Gastrocnemius medialis (tissue), 4 donors: ENCODE measurements around the gene PAPPA2. TPM values are rescaled to one million over a fixed set of nuclear protein-coding genes. Genes with fewer than 3 reads are reported as not detected.

Source experiments
- ATAC-seq, 2 donors: fragments of 150-250 bp; one replicate each; pipeline ENCODE4 v1.9.1; 2016
- DNase-seq, 2 donors: peaks; one replicate each; pipeline ENCODE4 v3.0.0-alpha.2; 2019
- H3K27ac ChIP-seq, 4 donors: fragments of 200-600 bp; sonication (generic); 1 replicate in 1 of 4; 2 replicates in 3 of 4; pipeline ENCODE4 v1.5.1; 2016 to 2018; ENCODE audit warnings: mild to moderate bottlenecking in 2 of 4, moderate library complexity in 1 of 4
- H3K27me3 ChIP-seq, 3 donors: fragments of 200-600 bp; sonication (generic) in 2 of 3; 1 replicate in 1 of 3; 2 replicates in 2 of 3; pipeline versions ENCODE4 v1.5.1 to v1.6.0; 2016 to 2019; ENCODE audit warnings: mild to moderate bottlenecking in 1 of 3, moderate library complexity in 1 of 3
- H3K36me3 ChIP-seq, 2 donors: fragments of 200-600 bp; sonication (generic) in 1 of 2; one replicate each; pipeline ENCODE4 v1.5.1; 2017 to 2018
- H3K4me1 ChIP-seq, 2 donors: fragments of 200-600 bp; sonication (generic) in 1 of 2; one replicate each; pipeline ENCODE4 v1.5.1; 2016 to 2017; ENCODE audit warnings: mild to moderate bottlenecking in 2 of 2
- H3K4me3 ChIP-seq, 4 donors: fragments of 200-600 bp; sonication (generic) in 3 of 4; 1 replicate in 1 of 4; 2 replicates in 3 of 4; pipeline ENCODE4 v1.5.1; 2016 to 2019; ENCODE audit warnings: mild to moderate bottlenecking in 2 of 4
- H3K9me3 ChIP-seq, 3 donors: fragments of 200-600 bp; sonication (generic) in 2 of 3; 1 replicate in 1 of 3; 2 replicates in 2 of 3; pipeline ENCODE4 v1.5.1; 2016 to 2019
- CTCF ChIP-seq, 5 experiments: fragments of 450-650 bp in 3 of 5; fragments of 200-600 bp in 2 of 5; sonication (generic) in 2 of 5; IDR thresholded peaks in 4 of 5; conservative IDR thresholded peaks in 1 of 5; 1 replicate in 4 of 5; 2 replicates in 1 of 5; pipeline ENCODE4 v1.5.1; 2016 to 2019; ENCODE audit warnings: antibody characterized with exemption in 5 of 5, mild to moderate bottlenecking in 3 of 5, moderate library complexity in 3 of 5
- POLR2A ChIP-seq, 2 donors: fragments of 450-650 bp; IDR thresholded peaks; one replicate each; pipeline ENCODE4 v1.6.1; 2017; ENCODE audit warnings: antibody characterized with exemption in 2 of 2, mild to moderate bottlenecking in 2 of 2, moderate library complexity in 2 of 2
- in situ Hi-C, 4 donors: fragments of 200-750 bp; cut with MboI; loops; one replicate each; pipeline versions ENCODE4 v1.15.0 to v1.8.0; 2017; ENCODE audit warnings: low sequenced_read_pairs in 4 of 4
- intact Hi-C: fragments of 100-400 bp; cut with DNase I; formaldehyde crosslinking; loops from one replicate; pipeline ENCODE4 v1.15.1; 2023; ENCODE audit warnings: low total_unique reads
- total RNA-seq, 4 donors: library from RNA; depleted of rRNA; stranded (reverse); fragments of >200 nt; gene quantifications; one replicate each; pipeline versions ENCODE4 v1.1.0 to v1.2.3, GENCODE V29; 2016

Gene PAPPA2
- total RNA-seq, 4 donors from 2014 or later = 0.11 TPM; not detected in 3

- DNase-seq (no peak), ATAC-seq (no peak)
- no peak for TF ChIP-seq POLR2A (IDR thresholded peaks at IDR 0.05)
- no peak for TF ChIP-seq CTCF (IDR thresholded peaks at IDR 0.05 in 4 of 5, conservative IDR thresholded peaks at IDR 0.05 in 1 of 5)
- Histone ChIP-seq H3K36me3 (no peaks in the 10 kb centered on the region), H3K4me3 (no peak overlapping the region), H3K27me3 (no peaks in the 10 kb centered on the region), H3K4me1 (no peaks in the 10 kb centered on the region), H3K27ac (no peak overlapping the region), H3K9me3 (no peaks in the 10 kb centered on the region)
- in situ Hi-C loops (no loop called here), intact Hi-C loops (no loop called here)
Observed at GRCh38 chr1:176670853-176671252, 207.9 kb downstream of the PAPPA2 start.

- in situ Hi-C loops = loop anchor here in 2 of 4 donors (10.0 to 25.0 kb wide), 2 partner anchors 118 to 121 kb away; no protein-coding TSS in a partner anchor
- Histone ChIP-seq H3K4me1 (no peaks in the 10 kb centered on the region), H3K36me3 (no peaks in the 10 kb centered on the region), H3K9me3 (no peaks in the 10 kb centered on the region), H3K27ac (no peak overlapping the region), H3K27me3 (no peaks in the 10 kb centered on the region), H3K4me3 (no peak overlapping the region)
- TF ChIP-seq POLR2A (IDR thresholded peaks at IDR 0.05) = no peak
- intact Hi-C loops = no loop called here
- no peak for ATAC-seq
- DNase-seq = no peak
Observed at GRCh38 chr1:176682830-176683535, 220.0 kb downstream of the PAPPA2 start.

- TF ChIP-seq POLR2A (IDR thresholded peaks at IDR 0.05) (no peak), CTCF (IDR thresholded peaks at IDR 0.05 in 4 of 5, conservative IDR thresholded peaks at IDR 0.05 in 1 of 5) (peak; percentile 47 to 66 (median 50))
Observed at GRCh38 chr1:176691251-176692228, 228.6 kb downstream of the PAPPA2 start.

DNA sequence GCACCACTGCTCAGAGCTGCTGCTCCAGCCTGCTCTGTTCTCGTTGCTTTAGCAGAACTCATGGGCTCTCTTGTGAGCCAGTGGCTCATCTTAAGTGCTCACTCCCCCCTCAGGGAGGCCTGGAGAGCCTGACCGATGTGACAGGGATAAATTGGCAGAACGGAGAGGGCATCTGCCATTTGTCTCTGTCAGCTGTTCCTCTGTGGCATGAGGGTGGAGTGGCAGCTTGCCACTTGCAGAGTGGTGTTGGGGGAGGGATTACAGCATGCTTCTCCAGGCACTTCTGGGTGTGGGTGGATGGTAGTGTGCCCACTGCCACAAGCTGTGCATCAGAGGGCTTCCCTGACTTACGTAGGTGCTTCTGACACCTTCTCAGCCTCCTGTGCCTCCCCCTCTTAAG, 229.5 kb downstream of the PAPPA2 start:
- peak; percentile 82 to 88 for DNase-seq
- peak; percentile 78 to 79 for ATAC-seq
- in situ Hi-C loops (loop anchor here in 1 of 4 donors (25.0 kb wide), 1 partner anchor 130 kb away; no protein-coding TSS in a partner anchor), intact Hi-C loops (loop anchor here (5.0 kb wide), 1 partner anchor 315 kb away; no protein-coding TSS in a partner anchor)
- Histone ChIP-seq H3K27ac (peak overlapping the region; percentile 67 to 88 (median 84)), H3K9me3 (no peaks in the 10 kb centered on the region), H3K27me3 (no peaks in the 10 kb centered on the region), H3K4me3 (no peak overlapping the region), H3K36me3 (no peaks in the 10 kb centered on the region), H3K4me1 (peaks cover 15 to 47% of the 10 kb centered on the region in 2 donors)
- TF ChIP-seq POLR2A (IDR thresholded peaks at IDR 0.05) (peak in 1 of 2 donors; percentile 12), CTCF (IDR thresholded peaks at IDR 0.05 in 4 of 5, conservative IDR thresholded peaks at IDR 0.05 in 1 of 5) (no peak)

More at GRCh38 chr1:176691251-176692228, 228.6 kb downstream of the PAPPA2 start:
- no peak overlapping the region for H3K4me3 ChIP-seq
- in situ Hi-C loops (loop anchor here in 1 of 4 donors (25.0 kb wide), 1 partner anchor 129 kb away; no protein-coding TSS in a partner anchor), intact Hi-C loops (loop anchor here (1.0 to 5.0 kb wide), 4 partner anchors 35 to 314 kb away; no protein-coding TSS in a partner anchor)
- peak; percentile 62 to 66 for DNase-seq
- H3K36me3 ChIP-seq = no peaks in the 10 kb centered on the region
- H3K9me3 ChIP-seq = no peaks in the 10 kb centered on the region
- ATAC-seq = peak; percentile 70 to 79
- H3K27me3 ChIP-seq = no peaks in the 10 kb centered on the region
- peaks cover 15 to 38% of the 10 kb centered on the region in 2 donors for H3K4me1 ChIP-seq
- peak overlapping the region; percentile 67 to 88 (median 84) for H3K27ac ChIP-seq
